ENCODE data around the gene PRM3. TPM values are rescaled to one million over a fixed set of nuclear protein-coding genes. Genes with fewer than 3 reads are reported as not detected.

Gene PRM3, protein sequence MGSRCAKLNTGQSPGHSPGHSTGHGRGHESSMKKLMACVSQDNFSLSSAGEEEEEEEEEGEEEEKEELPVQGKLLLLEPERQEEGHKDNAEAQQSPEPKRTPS
- not detected in 2 replicates for total RNA-seq

DNA sequence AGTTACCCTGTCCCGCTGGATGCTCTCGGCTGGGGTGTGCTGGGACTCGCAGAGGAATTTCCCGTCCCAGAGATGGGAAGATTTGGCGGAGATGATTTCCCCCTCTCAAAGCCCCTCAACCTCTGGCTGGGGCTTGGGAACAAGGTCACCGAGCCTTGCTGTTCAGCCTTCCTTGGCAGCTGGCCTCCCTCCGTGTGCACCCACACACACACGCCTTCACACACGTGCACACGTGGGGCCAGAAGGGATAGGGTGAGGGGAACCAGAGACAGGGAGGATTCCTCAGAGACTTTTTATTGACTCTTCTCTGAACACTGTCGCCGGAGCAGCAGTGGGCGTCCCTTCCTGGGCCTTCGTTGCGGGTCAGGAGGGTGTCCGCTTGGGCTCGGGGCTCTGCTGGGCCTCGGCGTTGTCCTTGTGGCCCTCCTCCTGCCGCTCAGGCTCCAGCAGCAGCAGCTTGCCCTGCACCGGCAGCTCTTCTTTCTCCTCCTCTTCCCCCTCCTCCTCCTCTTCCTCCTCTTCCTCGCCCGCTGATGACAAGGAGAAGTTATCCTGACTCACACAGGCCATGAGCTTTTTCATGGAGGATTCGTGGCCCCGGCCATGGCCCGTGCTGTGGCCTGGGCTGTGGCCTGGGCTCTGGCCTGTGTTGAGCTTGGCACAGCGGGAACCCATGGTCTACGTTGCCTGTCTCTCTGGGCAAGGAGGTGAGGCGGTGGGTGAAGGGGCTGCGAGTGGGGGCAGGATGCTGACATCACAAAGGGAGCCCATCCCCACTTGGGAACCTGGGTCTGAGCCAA, at the start of gene PRM3:
PRM3 (minus strand) TSS at position 709 of the 800 bp plus-strand sequence; CDS start at position 675, 34 bp downstream.
- intact Hi-C loops (cut with micrococcal nuclease) = no loop called here

DNA sequence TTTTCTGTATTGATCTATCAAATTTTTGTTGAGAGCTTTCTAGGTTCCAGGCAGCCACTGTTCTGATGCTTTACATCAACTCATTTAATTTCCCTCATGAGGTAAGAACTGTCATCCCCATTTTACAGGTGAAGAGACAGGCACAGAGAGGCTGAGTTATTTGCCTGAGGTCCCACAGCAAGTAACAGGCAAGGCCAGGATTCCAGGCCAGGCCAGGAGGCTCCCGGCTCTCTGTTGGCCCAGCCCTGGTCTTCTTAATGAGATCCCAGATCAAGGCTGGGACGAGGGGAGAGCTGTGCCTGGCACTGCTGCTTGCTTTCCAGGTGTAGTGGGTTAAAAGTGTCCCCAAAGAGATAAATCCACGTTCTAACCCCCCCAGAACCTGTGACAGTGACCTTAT, 49.4 kb upstream of the PRM3 start:
- intact Hi-C loops (cut with micrococcal nuclease) = no loop called here

DNA sequence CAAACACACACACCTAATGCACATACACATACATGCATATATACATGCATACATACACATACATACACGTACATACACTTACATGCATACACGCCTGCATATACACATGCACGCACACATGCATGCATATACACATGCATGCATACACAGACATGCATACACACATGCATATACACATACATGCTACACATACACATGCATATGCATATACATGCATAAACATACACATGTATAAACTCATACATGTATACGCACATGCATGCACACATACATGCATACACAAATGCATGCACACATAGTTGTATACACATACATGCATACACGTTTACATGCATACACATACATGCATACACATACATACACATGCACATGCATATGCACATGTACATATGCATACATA, 48.2 kb upstream of the PRM3 start:
- intact Hi-C loops (cut with micrococcal nuclease) = no loop called here

DNA sequence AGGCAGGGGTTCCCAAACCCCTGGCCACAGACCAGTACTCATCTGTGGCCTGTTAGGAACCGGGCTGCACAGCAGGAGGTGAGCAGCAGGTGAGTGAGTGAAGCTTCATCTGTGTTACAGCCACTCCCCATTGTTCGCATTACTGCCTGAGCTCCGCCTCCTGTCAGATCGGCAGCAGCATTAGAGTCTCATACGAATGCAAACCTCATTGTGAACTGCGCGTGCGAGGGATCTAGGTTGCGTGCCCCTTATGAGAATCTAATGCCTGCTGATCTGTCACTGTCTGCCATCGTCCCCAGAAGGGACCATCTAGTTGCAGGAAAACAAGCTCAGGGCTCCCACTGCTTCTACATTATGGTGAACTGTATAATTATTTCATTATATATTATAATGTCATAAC, 46.7 kb upstream of the PRM3 start:
- intact Hi-C loops (cut with micrococcal nuclease) = no loop called here

DNA sequence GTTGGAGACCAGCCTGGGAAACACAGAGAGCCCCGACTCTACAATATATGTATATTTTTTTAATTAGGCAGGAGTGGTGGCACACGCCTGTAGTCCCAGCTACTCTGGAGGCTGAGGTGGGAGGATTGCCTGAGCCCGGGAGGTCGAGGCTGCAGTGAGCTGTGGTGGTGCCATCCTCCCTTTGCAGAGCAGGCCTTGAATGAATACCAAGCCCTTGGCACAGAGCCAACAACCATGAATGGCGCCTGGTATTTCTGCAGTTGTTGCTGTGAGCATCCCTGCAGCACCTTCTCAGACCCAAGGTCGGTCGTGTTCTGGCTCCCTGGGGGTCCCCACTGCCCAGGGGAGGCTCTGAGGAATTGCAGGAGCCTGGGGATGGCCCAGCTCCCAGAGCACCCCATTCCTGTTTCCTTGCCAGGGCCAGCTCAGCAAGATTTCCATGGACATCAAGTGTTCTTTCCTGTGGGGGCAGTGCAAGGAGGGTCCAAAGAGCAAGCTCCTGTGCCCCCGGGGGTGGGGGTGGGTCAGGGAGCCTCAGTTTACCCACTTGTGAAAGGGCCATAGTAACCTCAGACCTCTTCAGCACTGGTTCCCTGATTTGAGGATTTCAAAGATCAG, 46.2 kb upstream of the PRM3 start:
- intact Hi-C loops (cut with micrococcal nuclease) = no loop called here

DNA sequence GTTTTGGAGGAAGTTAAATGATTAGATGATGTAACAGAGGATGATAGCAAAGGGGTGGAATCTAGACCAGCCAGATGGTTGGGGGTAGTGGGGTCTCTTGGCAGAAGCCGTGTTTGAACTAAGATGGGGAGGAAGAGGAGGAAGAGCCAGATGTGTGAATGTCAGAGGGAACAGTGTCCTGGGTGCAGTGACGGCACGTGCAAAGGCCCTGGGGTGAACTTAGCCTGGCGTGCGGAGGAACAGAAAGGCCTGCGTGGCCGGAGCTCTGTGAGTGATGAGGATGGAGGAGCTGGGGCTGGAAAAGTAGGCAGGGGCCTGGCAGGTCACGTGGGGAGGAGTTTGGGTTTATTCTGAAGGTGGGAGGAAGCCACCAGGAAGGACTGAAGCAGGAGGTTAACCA, 45.4 kb upstream of the PRM3 start:
- intact Hi-C loops (cut with micrococcal nuclease) = no loop called here

DNA sequence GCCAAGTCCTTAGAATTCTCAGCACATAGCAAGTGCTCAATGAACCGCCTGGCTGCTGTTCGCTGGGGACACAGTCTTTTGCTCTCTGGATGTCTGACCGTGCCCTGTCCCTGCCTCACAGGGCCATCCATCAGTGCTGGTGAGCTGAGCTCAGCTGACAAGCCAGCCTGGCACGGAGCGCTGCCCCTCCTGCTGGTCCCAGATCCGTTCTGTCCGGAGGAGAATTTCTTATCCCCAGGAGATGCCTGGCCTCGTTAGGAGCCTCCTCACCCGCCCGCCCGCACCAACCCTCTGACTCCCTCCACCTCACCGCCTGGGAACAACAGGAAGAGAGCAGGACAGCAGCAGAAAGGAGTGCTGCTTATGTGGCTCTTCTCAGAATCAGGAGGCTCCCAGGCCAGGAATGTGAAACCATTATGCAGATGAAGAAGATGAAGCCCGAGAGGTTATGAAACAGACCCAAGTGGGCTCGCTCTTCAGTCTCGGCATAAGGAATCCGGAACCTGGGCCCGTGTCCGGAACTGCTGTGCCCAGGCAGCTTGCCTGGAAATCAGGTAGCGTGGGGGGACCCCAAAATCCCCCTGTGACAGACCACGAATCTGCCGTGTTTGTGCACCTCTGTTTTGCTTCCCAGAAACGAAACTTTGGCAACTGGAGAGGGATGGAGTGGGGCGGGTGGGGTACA, 43.0 kb upstream of the PRM3 start:
- intact Hi-C loops (cut with micrococcal nuclease) = no loop called here

DNA sequence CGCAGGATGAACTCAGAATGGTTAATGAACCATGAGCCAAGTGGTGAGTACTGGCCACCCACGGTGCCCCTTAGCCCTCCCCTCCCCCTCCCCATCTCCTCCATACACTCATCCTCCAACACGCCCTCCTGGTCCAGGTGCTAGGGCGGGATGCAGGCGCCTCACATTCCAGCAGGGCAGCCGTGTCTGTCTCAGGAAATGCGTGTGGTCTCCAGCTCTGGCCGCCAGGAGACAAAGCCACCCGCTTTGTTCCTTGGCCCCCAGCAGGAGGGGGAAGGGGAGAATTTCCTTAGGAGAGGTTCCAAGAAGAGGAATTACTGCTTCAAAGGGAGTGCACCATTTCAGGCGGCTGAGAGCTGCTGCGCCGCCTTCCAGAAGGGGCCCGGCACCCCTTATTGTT, 42.1 kb upstream of the PRM3 start:
- intact Hi-C loops (cut with micrococcal nuclease) = no loop called here

DNA sequence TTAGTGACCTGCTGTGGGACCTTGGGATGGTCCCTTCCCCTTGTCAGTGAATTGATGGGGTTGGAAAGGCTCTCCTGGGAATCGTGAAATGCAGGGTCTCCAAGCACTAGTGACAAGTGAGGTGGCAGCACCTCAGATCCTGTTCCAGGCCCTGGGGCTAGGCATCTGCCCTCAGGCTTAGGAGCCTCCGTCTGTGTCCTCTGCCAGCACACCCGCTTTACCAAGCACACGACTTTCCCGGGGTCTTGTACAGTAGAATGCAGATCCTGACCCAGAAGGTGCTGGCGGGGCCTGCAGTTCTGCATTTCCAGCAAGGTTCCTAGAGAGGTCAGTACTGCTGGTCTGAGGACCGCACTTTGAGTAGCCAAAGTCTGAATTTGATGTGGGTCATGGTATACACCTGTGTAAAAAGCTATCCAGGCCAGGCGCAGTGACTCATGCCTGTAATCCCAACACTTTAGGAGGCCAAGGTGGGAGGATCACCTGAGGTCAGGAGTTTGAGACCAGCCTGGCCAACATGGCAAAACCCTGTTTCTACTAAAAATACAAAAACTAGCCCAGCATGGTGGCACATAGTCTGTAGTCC, 41.0 kb upstream of the PRM3 start:
- intact Hi-C loops (cut with micrococcal nuclease) = no loop called here

DNA sequence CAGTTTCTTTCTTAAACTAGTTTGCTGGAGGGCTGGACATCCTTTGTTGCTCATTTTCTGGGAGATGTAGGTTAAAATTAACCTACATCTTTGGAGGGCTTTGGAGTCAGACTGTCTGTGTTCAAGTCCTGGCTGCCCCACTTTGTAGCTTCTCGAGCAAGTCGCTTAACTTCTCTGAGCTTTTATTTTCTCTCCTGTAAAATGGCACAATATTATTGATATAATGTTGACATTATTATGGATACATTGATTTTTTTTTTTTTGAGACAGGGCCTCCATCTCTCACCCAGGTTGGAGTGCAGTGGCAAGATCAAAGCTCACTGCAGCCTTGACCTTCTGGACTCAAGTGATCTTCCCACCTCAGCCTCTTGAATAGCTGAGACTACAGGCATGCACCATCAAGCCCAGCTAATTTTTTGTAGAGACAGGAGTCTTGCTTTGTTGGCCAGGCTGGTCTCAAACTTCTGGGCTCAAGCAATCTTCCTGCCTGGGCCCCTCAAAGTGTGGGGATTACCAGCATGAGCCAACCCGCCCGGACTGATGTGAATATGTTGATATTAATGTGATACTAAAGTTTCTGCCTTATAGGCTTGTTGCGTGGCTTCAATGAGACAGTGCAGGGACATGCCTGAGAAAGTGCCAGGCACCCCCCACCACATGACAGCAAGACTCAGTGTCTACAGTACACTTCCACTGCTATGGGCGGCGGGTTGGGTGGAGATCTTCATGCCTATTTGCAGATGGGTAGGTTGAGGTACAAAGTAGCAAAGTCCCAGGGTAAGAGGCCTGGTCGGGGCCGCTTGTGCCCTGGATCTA, 40.3 kb upstream of the PRM3 start:
- intact Hi-C loops (cut with micrococcal nuclease) = no loop called here

DNA sequence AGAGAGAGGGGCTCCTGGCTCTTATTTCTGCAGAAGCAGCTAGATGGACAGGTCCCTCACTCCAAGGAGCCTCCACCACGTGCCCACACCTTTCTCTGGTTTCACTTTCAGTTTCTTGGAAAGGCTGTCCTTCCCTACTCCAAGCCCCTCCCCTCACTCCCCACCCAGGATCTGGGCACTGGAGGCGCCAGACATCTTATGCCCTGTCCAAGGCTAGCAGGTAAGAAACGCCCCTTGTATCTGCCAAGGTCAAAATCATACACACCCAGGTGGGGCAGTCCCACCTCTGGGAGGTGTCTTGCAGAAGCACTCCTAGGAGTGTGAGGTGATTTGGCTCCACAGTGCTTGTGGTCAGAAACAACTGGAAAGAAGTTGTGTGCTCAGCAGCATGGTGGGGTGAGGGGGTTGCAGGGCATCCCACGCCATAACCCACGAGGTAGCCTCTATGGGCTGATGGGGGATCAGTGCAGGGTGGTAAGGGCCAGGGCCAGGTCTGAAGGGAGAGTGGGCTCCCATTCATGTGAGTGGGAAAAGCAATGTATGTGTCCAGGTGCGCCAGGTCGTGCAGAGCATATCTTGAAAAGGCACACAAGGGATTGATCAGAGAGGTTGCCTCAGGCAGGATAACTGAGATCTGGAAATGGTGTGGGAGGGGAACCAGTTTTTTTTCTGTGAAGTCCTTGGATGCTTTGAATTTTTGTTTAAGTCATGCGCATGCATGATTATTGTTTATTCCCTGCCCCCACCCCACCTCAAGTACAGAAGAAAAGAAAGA, 39.5 kb upstream of the PRM3 start:
- intact Hi-C loops (cut with micrococcal nuclease) = no loop called here

DNA sequence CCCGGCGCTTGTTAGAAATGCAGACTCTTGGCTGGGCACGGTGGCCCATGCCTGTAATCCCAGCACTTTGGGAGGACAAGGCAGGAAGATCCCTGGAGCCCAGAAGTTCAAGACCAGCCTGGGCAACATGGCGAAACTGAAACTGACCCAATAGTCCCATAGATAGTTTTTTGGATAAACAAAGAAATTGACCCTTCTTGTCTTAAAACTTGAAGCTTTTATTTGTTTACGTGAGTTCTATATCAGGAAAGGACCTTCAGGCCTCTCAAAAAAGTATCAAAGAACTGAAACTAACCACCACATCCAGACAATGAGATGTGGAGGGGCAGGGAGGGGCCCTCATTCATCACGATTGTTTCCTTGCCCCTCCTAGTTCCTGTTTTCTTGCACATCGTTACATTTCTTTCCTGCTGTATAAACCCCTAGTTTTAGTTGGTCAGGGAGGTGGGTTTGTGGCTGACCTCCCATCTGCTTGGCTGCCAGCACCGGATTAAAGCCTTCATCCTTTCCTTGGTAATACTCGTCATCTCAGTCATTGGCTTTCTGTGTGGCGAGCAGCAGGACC, 37.6 kb upstream of the PRM3 start:
- intact Hi-C loops (cut with micrococcal nuclease) = loop anchor here (1.0 to 2.0 kb wide), 3 partner anchors 18 to 54 kb away; partner anchors contain the start of gene SOCS1

DNA sequence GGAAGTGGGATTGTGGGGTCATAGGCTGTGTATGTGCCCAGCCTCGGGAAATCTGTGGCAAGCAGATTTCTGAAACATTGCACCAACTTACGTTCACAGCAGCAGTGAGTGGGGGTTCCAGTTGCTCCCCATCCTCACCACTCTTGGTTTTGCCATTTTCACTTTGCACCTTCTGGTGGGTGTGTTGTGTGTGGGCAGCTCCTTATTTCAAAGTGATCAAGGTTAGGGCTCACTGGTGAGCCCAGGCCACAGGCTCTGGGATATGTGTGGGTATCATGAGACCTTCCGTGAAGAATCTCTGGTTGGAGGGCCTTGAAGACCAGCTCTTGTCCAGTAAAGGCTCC, 37.2 kb upstream of the PRM3 start:
- intact Hi-C loops (cut with micrococcal nuclease) = loop anchor here (2.0 kb wide), 2 partner anchors 18 to 54 kb away; partner anchors contain the start of gene SOCS1

DNA sequence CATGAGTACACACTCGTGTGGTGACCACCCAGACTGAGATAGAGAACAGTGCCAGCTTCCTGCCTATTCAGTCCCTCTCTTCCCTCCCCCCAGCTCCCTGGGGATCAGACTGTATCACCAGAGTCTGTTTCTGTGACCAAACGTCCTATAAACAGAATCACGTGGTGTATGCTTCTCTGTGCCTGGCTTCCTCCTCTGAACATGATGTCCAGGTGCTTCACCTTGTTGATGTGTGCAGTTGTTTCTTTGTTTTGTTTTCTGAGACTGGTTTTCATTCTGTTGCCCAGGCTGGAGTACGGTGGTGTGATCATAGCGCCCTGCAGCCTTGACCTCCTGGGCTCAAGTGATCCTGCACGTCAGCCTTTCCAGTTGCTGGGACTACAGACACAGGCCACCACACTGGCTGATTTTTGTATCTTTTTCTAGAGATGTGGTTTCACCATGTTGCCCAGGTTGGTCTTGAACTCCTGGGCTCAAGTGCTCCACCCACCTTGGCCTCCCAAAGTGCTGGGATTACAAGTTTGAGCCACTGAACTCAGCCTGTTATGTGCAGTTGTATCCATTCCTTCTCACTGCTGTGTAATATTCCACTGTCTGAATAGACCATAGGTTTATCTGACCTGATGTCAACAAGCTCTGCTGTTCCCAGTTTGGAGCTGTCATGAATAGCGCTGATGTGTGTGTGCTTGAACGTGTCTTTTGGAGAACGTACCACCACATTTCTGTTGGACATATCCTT, 36.6 kb upstream of the PRM3 start:
- intact Hi-C loops (cut with micrococcal nuclease) = loop anchor here (2.0 kb wide), 2 partner anchors 19 to 53 kb away; partner anchors contain the start of gene SOCS1

DNA sequence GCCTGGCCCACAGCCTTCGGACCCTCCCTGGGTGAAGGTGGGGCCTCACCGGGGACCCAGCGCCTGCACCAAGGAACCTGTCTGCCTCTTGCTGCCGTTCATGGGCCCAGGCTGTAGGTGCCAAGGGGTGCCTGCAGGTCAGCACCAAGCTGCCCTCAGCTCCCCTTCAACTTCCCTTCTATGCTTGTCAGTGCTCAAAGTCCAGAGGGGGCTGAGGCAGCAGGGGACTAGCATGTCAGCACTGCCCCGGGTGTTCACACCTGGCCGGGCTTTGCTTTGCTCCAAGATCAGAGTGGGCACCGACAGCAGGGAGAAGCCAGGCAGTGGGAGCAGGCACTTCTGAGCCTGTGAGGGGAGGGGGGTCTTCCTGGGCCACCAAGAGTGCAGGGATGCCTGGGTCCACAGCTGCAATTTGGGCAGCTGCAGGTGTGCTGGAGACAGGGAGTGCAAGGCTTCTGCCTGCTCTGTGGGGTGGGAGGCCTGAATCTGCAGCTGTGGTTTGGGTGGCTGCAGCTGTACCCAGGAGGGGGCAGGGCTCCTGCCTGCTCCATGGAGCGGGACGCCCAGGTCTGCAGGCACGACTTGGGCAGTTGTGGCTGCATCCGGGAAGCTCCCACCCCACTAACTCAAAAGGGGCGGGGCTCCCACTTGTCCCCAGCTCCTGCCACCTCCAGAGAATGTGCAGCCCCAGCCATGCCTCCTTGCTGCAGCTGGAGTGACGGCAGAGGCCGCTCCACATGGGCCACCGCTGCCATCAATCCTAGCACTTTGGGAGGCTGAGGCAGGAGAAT, 35.3 kb upstream of the PRM3 start:
- intact Hi-C loops (cut with micrococcal nuclease) = no loop called here

DNA sequence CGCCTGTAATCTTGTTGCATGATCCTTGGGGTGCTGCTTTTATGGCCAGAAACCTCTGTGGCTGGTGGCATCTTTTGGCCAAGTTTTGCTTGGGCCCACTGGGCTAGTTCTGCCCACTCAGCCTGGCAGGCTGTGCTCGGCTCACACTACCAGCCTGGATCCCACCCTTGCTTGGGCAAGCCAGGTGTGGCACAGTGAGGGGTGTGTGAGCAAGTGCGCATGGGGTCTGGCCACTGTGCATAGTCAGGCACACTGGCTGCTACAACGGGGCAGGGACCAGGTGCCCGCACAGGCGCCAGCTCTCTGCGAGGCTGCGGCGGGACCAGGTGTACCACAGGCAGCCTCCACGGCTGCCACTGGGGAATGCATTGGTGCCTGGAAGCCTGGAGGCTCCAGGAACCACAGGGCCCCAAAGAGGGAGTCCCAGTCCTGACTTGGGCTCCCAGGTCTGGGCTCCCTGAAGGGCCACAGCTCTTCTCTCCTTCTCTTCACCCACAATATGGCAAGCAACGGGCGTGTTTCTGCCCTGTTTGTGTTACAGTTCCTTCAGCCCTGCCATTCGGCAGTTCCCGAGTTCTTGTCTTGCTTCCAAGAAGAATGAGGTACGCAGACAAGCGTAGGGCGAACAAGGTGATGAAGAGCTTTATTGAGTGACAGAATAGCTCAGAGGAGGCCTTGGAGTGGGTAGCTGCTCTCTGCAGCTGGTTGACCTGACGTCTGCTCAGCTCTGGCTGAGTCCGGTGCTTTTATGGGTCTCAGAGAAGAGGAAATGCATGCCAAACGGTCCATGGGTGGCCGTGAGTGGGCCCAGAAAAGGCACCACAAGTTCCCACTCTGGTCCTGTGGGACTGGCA, 34.4 kb upstream of the PRM3 start:
- intact Hi-C loops (cut with micrococcal nuclease) = no loop called here

DNA sequence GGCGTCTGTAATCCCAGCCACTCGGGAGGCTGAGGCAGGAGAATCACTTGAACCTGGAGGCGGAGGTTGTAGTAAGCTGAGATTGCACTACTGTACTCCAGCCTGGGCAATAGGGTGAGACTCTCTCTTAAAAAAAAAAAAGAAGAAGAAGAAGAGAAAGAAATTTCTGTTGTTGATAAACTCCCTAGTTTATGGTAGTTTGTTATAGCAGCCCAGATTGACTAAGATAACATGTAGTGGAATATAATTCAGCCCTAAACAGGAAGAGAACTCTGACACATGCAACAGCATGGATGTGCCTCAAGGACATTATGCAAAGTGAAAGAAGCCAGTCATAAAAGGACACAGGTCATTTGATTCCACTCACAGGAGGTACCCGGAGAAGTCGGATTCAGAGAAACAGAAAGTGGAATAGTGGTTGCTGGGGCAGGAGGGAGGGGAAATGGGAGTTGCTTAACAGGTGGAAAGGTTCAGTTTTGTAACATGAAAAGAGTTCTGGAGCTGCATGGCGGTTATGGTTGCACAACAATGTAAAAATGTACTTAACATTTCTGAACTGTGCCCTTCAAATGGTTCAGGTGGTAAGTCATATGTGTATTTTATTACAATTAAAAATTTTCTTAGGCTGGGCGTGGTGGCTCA, 33.7 kb upstream of the PRM3 start:
- intact Hi-C loops (cut with micrococcal nuclease) = no loop called here
